HG03196 (cell line): ENCODE data around the gene CCDC3.
"Not testable (repeated sequence)": the region's sequence is repeated elsewhere in the genome, so short reads cannot be mapped to it uniquely, and the experiment has no call there.

ENCODE experiments used
- ATAC-seq: cut with Tn5 transposase; IDR thresholded peaks from one replicate; pipeline ENCODE4 v1.9.1; 2021; ENCODE audit not compliant: unreplicated experiment

The CCDC3 gene

GRCh38 chr10:13001041-13001886 lies at the start of gene CCDC3:
TSS of gene CCDC3 (minus strand) at chr10:13001713. CDS start at chr10:13001570, 143 bp downstream.
- no peak for ATAC-seq

DNA sequence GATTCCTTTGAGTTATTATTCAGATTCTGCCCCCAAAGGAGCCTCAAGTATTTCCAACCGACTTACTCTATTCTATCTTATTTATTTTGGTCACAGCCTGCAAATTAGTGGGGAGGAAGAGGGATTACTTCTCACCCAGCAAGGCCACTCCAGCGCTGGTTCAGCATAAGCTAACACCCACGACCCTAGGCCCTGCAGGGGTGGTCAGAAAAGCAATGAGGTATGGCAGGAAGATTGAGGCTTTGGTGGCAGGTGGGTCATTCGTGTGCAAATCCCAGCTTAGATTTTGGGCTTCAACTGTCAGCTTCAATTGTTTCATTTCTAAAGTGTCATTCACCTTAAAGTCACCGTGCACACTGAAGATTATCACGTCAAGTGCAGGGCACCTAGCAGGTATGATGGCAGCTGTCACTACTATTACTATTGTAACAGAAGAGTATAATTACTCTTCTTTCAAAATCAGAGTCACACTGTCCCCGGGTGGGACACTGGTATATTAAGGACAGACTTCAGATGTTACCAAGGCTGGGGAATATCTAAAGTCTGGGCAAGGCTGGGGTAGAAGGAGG lies 49.7 kb upstream of the CCDC3 start:
- no peak for ATAC-seq

DNA sequence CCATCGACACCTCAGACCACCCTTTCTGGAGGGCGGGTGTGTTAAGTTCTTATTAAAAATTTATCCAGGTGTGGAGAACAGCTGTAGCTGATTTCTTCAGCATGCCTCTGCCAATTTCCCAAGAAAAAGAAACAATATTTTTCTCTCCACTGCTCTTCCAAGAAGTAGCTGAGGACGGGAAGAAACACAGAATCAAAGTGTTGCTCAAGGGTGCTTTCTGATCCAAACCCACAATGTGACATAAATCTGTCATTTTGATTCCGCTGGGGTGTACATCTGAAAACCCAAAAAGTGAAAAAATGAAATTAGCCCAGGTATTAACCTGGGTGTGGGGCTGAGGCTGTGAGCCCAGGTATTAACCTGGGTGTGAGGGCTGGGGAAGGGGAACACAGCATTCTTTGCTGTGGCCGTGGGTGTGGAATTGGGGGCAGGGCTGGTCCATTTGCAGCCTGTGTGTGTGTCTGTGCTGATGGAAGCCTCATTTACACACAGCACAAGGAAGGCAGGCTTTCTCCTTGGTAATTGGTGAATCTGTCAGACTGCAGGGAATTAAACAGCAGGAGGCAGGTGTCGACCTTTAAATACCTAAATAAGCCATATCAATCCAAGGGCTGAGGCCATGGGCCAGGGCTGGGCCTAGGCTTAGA lies 48.4 kb upstream of the CCDC3 start:
- ATAC-seq = no peak

GRCh38 chr10:13048762-13049161 lies 47.2 kb upstream of the CCDC3 start:
- no peak for ATAC-seq

DNA sequence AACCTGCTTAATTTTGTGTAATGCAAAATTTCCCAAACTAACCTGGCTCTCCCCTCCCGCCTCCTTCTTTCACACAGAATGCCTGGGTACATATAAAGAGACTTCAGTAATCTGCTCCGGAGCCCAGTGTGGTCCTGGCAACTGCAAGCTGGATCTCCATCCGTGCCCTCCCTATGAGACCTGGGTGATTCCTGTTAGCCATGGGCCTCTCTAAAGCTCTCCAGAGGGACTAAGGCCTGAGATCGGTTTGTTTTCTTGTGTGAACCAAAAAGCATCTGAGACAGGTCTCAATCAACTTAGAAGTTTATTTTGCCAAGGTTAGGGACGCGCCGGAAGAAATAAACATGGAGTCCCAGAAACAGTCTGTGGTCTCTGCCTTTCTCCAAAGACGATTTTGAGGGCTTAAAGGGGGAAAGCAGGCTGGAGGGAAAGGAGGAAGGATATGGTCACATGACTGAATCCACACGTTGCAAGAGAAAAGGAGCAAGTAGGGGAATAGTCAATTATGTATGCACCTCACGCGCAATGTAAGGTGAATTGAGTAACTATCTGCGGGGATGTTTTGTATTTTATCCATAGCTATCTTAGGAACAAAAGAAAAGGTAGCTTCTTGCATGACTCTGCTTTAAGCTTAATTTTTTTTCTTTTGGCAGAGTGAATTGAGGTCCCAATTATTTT lies 46.2 kb upstream of the CCDC3 start:
- no peak for ATAC-seq

DNA sequence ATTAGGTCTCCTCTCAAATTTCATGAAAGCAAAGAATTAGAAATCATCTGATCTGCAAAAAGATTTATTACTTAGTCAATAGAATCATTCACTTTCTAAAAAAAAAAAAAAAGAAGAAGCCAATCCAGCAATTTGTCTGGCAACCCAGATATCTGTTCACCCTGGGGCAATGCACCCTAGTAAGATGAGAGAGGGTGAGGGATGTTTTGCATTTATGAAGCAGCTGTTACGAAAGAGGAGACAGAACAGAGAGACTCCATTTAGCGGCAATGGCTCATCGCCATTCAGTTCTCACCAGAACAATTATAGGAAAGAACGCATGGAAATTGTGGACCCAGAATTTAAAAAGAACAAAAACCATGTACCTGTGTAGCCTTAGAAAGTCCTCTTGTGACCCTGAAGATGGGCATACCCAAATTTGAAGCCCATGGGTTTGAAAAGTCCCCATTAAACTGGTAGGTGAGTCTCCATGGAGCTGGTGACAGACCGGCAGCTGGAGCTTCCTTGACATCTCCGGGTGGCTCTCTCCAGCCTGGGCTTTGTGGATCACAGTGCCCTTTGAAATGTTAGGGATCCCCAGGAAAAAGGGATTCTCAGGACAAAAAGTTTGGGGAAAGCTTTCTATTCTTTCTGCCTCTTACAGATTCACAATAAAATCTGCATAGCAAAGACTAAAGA lies 45.5 kb upstream of the CCDC3 start:
- ATAC-seq = no peak

DNA sequence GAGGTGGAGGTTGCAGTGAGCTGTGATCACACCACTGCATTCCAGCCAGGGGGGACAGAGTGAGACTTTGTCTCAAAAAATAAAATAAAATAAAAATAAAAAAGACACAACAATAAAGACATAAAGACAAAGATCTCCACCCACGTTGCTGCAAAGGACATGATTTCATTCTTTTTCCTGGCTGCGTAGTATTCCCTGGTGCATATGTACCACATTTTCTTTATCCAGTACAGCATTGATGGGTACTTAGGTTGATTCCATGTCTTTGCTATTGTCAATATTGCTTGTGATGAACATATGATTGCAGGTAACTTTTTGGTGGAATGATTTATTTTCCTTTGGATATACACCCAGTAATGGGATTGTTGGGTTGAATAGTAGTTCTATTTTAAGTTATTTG lies 42.0 kb upstream of the CCDC3 start:
- ATAC-seq = no peak

GRCh38 chr10:13039761-13040160 lies 38.2 kb upstream of the CCDC3 start:
- no peak for ATAC-seq

- no peak for ATAC-seq
These were observed 36.9 kb upstream of the CCDC3 start for GRCh38 chr10:13038391-13038790.

GRCh38 chr10:13037832-13038231 lies 36.3 kb upstream of the CCDC3 start:
- ATAC-seq = no peak

DNA sequence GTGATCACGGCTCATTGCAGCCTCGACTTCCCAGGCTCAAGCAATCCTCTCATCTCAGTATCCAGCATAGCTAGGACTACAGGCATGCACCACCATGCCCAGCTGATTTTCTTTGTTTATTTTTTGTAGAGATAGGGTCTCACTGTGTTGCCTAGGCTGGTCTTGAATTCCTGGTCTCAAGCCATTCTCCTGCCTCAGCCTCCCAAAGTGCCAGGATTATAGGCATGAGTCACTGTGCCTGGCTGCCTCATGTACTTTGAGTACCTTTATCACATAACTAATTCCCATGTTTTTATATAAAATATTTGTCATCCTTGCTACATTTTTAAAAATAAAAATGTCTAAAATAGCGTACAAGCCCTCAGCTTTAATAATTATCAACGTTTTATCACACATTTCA lies 35.3 kb upstream of the CCDC3 start:
- no peak for ATAC-seq

GRCh38 chr10:13035731-13036130 lies 34.2 kb upstream of the CCDC3 start:
- ATAC-seq = not testable (repeated sequence)

DNA sequence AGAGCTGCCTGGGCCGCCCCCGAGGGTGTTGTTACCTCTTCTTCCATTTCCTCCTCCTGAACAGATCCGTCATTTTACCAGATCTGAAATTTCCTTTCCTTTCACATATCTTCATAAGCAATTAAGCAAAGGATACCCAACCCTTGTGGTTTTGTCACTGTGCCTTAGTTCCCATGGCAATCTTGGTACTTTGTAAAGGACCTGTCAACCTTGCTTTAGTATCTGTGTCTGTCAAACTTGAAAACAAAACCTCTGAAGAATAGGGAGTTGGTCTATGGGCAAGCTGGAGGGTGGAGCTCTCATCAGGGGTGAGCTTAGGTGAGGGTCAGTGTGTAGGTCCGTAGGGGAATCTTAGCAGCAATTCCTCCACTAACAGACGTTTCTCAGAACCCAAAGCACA lies 25.4 kb upstream of the CCDC3 start:
- no peak for ATAC-seq

- ATAC-seq = no peak
These were observed 22.2 kb upstream of the CCDC3 start for GRCh38 chr10:13023754-13024153.

GRCh38 chr10:13019280-13019679 lies 17.8 kb upstream of the CCDC3 start:
- no peak for ATAC-seq

DNA sequence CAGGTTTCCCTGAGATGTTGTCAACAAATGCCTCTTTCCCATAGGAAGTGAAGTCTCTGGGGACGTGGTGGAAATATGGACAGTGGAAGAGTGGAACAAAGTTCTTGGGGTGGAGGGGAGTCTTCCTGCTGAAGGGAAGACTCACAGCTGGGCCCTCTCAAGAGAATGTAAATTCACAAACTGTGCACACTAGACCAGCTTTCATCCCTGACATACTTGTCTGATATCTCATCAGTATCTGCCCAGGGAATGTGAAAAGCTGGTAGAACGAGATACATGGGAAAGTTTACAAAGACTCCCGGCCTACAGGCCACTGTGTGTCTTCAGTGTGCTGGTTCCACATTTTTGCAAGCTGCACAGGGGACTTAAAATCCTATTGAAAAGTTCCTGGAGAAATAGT lies 16.7 kb upstream of the CCDC3 start:
- no peak for ATAC-seq

GRCh38 chr10:13016886-13017285 lies 15.4 kb upstream of the CCDC3 start:
- no peak for ATAC-seq

- ATAC-seq = no peak
These were observed 14.9 kb upstream of the CCDC3 start for GRCh38 chr10:13016426-13016825.

DNA sequence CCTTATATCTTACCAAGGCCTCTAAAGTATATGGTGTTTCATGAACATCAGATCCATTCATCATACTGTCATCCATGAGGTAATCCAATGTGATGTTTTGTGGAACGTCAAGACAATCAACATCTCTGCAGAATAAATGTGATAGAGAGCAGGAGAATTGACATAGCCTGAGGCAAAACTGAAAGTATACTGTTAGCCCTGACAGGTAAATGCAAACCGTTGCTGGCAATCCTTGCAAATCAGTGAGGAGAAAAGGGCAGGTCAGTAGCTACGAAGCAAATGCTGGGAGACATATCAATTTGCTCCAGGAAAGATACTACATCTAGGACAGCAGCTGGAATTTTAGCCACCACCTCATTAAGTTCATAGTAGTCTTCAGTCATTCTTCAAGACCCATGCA lies 4.5 kb upstream of the CCDC3 start:
- ATAC-seq = no peak

DNA sequence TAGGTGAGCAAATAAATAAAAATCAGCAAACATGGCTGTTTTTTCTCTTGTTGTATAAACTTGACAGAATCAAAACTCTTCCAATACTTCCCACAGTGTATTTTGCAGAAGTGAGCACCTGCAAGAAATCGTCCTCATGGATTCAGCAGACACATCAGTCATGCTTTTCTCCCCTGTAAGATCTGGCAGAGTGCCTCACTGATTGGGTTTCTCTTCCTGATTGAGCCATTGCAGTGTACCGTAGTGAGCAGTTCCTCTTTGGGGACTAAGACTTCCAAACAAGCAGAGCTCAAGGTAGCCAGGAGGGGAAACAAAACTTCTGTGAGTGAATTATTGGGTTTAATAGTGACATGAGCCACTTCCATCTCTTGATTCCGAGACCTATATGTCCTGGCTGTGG lies 2.2 kb upstream of the CCDC3 start:
- no peak for ATAC-seq

GRCh38 chr10:13003004-13003403 lies 1.5 kb upstream of the CCDC3 start:
- ATAC-seq = no peak
